Esophagus squamous epithelium (tissue), 4 donors: Measurements from ENCODE around the gene RAB27B.

Experiments
- CTCF ChIP-seq, 6 experiments: fragments of 450-650 bp in 4 of 6; fragments of 200-600 bp in 2 of 6; sonication (generic) in 2 of 6; IDR thresholded peaks; one replicate each; pipeline ENCODE4 v1.5.1; 2016 to 2019; ENCODE audit warnings: antibody characterized with exemption in 6 of 6, mild to moderate bottlenecking in 4 of 6, moderate library complexity in 4 of 6
- POLR2A ChIP-seq, 4 donors: fragments of 450-650 bp; IDR thresholded peaks; one replicate each; pipeline ENCODE4 v1.6.1; 2017; ENCODE audit warnings: antibody characterized with exemption in 4 of 4, mild to moderate bottlenecking in 4 of 4, moderate library complexity in 3 of 4

GRCh38 chr18:54828281-54828881 lies at the start of gene RAB27B:
- TF ChIP-seq CTCF (IDR thresholded peaks at IDR 0.05): no peak
- TF ChIP-seq POLR2A (IDR thresholded peaks at IDR 0.05): peak in 3 of 4 donors; percentile 57 to 75 (median 74)
